GM12874 (cell line): ENCODE data around the gene ADCYAP1R1.

Source experiments
- CTCF ChIP-seq: IDR thresholded peaks from 2 replicates; pipeline ENCODE4 v1.5.1; 2011; ENCODE audit warnings: low read depth, mild to moderate bottlenecking, control low read depth, low read length, moderate library complexity; ENCODE audit not compliant: insufficient read depth

The ADCYAP1R1 gene

GRCh38 chr7:31023877-31024276 lies 28.2 kb upstream of the ADCYAP1R1 start:
- no peak for TF ChIP-seq CTCF

GRCh38 chr7:31027161-31027965 lies 24.7 kb upstream of the ADCYAP1R1 start:
- TF ChIP-seq CTCF: no peak

- no peak for TF ChIP-seq CTCF
These were observed 24.1 kb upstream of the ADCYAP1R1 start for GRCh38 chr7:31028006-31028405.

- no peak for TF ChIP-seq CTCF
These were observed 23.6 kb upstream of the ADCYAP1R1 start for GRCh38 chr7:31028417-31028992.

- no peak for TF ChIP-seq CTCF
These were observed 22.7 kb upstream of the ADCYAP1R1 start for GRCh38 chr7:31029251-31030042.

- TF ChIP-seq CTCF: no peak
These were observed 18.3 kb upstream of the ADCYAP1R1 start for GRCh38 chr7:31033674-31034300.

- TF ChIP-seq CTCF: no peak
These were observed 15.2 kb upstream of the ADCYAP1R1 start for GRCh38 chr7:31036924-31037323.
